Omental fat pad (tissue), 4 donors: ENCODE measurements around the gene TUBB4B. TPM values are rescaled to one million over a fixed set of nuclear protein-coding genes. Genes with fewer than 3 reads are reported as not detected.

Experiments
- ATAC-seq: fragments of 150-250 bp; one replicate; pipeline ENCODE4 v1.9.1; 2016; ENCODE audit warnings: mild to moderate bottlenecking, moderate library complexity; ENCODE audit not compliant: low FRiP score
- DNase-seq: peaks from one replicate; pipeline ENCODE4 v3.0.0-alpha.2; 2019; ENCODE audit warnings: low spot score
- total RNA-seq, 4 donors: library from RNA; depleted of rRNA; stranded (reverse); fragments of >200 nt; gene quantifications; one replicate each; pipeline ENCODE4 v1.1.0, GENCODE V29; 2016
- TF ChIP-seq, protein P1 (sequence below), 3 donors: fragments of 450-650 bp; IDR thresholded peaks; one replicate each; pipeline ENCODE4 v1.5.1; 2016 to 2017; ENCODE audit warnings: antibody characterized with exemption in 3 of 3, mild to moderate bottlenecking in 3 of 3, moderate library complexity in 2 of 3

TUBB4B gene
- total RNA-seq, 4 donors from 2014 or later, result 197 to 452 (median 288) TPM

DNA sequence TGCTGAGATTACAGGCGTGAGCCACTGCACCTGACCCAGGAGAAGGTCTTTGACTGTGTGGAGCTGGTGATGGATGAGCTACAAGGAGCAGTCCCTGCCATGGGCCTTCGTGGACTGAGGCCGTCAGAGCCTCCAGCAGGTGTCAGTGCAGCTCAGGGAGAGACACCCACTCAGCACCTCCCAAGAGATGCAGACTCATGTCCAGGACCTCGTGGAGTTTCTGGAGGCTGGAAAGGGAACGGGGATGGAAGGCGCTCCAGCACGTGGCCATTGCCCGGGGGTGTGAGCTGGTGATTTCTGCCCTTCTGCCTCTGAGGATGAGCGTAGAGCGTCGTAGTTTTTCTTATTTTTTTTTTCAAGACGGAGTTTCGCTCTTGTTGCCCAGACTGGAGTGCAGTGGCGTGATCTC lies 45.9 kb downstream of the TUBB4B start:
- DNase-seq (no peak), ATAC-seq (peak; percentile 87)
- TF ChIP-seq, protein P1, sequence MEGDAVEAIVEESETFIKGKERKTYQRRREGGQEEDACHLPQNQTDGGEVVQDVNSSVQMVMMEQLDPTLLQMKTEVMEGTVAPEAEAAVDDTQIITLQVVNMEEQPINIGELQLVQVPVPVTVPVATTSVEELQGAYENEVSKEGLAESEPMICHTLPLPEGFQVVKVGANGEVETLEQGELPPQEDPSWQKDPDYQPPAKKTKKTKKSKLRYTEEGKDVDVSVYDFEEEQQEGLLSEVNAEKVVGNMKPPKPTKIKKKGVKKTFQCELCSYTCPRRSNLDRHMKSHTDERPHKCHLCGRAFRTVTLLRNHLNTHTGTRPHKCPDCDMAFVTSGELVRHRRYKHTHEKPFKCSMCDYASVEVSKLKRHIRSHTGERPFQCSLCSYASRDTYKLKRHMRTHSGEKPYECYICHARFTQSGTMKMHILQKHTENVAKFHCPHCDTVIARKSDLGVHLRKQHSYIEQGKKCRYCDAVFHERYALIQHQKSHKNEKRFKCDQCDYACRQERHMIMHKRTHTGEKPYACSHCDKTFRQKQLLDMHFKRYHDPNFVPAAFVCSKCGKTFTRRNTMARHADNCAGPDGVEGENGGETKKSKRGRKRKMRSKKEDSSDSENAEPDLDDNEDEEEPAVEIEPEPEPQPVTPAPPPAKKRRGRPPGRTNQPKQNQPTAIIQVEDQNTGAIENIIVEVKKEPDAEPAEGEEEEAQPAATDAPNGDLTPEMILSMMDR (IDR thresholded peaks at IDR 0.05), result no peak

- no peak for ATAC-seq
- DNase-seq, result no peak
- TF ChIP-seq, protein P1 (IDR thresholded peaks at IDR 0.05), result no peak
Observed at GRCh38 chr9:137293094-137293481, 52.0 kb downstream of the TUBB4B start.

Other genes with a start within 250 kb of the TUBB4B start
- 10 to 100 TPM; 22.0 to 37.0 (median 31.6) TPM for gene PAXX, start 248.9 kb upstream of the TUBB4B start, total RNA-seq
- 1 to 10 TPM in 3 of 4 donors, under 1 TPM in 1; 0.95 to 9.7 (median 4.7) TPM for gene CLIC3, start 244.7 kb upstream of the TUBB4B start, total RNA-seq
- 10 to 100 TPM; 15.4 to 31.5 (median 25.9) TPM for gene ABCA2, start 213.1 kb upstream of the TUBB4B start, total RNA-seq
- gene FUT7, start 209.2 kb upstream of the TUBB4B start, total RNA-seq, result 1 to 10 TPM in 1 of 4 donors, under 1 TPM in 2, not detected in 1; 0.19 to 3.6 (median 0.31) TPM
- 10 to 100 TPM; 37.2 to 70.5 (median 58.5) TPM for gene NPDC1, start 195.1 kb upstream of the TUBB4B start, total RNA-seq
- gene ENTPD2, start 187.2 kb upstream of the TUBB4B start, total RNA-seq, result under 1 TPM in 3 of 4 donors, not detected in 1; 0.25 to 0.72 (median 0.28) TPM
- 1 to 10 TPM in 1 of 4 donors, under 1 TPM in 2, not detected in 1; 0.13 to 1.8 (median 0.37) TPM for gene SAPCD2, start 170.7 kb upstream of the TUBB4B start, total RNA-seq
- 10 to 100 TPM in 2 of 4 donors, 1 to 10 TPM in 2; 5.2 to 12.8 (median 9.7) TPM for gene UAP1L1, start 163.8 kb upstream of the TUBB4B start, total RNA-seq
- 10 to 100 TPM; 30.2 to 39.9 (median 33.9) TPM for gene MAN1B1, start 154.3 kb upstream of the TUBB4B start, total RNA-seq
- 100 to 1,000 TPM in 3 of 4 donors, 10 to 100 TPM in 1; 91.8 to 132 (median 119) TPM for gene DPP7, start 126.6 kb upstream of the TUBB4B start, total RNA-seq
- gene GRIN1, start 102.1 kb upstream of the TUBB4B start, total RNA-seq, result not detected
- gene LRRC26, start 71.2 kb upstream of the TUBB4B start, total RNA-seq, result not detected
- gene TMEM210, start 69.2 kb upstream of the TUBB4B start, total RNA-seq, result not detected
- 10 to 100 TPM; 17.4 to 38.8 (median 22.8) TPM for gene ANAPC2, start 52.7 kb upstream of the TUBB4B start, total RNA-seq
- 10 to 100 TPM; 51.2 to 78.2 (median 67.1) TPM for gene SSNA1, start 52.6 kb upstream of the TUBB4B start, total RNA-seq
- 1 to 10 TPM; 3.6 to 6.5 (median 4.9) TPM for gene TPRN, start 40.5 kb upstream of the TUBB4B start, total RNA-seq
- gene TMEM203, start 35.6 kb upstream of the TUBB4B start, total RNA-seq, result 10 to 100 TPM; 21.6 to 29.1 (median 27.1) TPM
- 1 to 10 TPM; 5.6 to 6.6 (median 6.1) TPM for gene NDOR1, start 35.6 kb upstream of the TUBB4B start, total RNA-seq
- gene RNF208, start 19.0 kb upstream of the TUBB4B start, total RNA-seq, result 1 to 10 TPM in 1 of 4 donors, under 1 TPM in 2, not detected in 1; 0.65 to 1.0 (median 0.72) TPM
- under 1 TPM in 3 of 4 donors, not detected in 1; 0.36 to 0.65 (median 0.38) TPM for gene CYSRT1, start 16.1 kb upstream of the TUBB4B start, total RNA-seq
- gene RNF224, start 13.8 kb upstream of the TUBB4B start, total RNA-seq, result under 1 TPM in 1 of 4 donors, not detected in 3; 0.19 TPM
- gene SLC34A3, start 10.4 kb upstream of the TUBB4B start, total RNA-seq, result not detected
- under 1 TPM in 1 of 4 donors, not detected in 3; 0.56 TPM for gene STPG3, start 10.0 kb downstream of the TUBB4B start, total RNA-seq
- gene NELFB, start 14.0 kb downstream of the TUBB4B start, total RNA-seq, result 10 to 100 TPM; 22.2 to 42.8 (median 34.2) TPM
- 10 to 100 TPM in 3 of 4 donors, 1 to 10 TPM in 1; 9.8 to 17.7 (median 11.6) TPM for gene TOR4A, start 36.4 kb downstream of the TUBB4B start, total RNA-seq
- gene NRARP, start 61.0 kb downstream of the TUBB4B start, total RNA-seq, result 10 to 100 TPM in 1 of 4 donors, 1 to 10 TPM in 3; 4.6 to 12.3 (median 7.2) TPM
- gene EXD3, start 181.9 kb downstream of the TUBB4B start, total RNA-seq, result 10 to 100 TPM in 3 of 4 donors, 1 to 10 TPM in 1; 8.3 to 18.3 (median 10.5) TPM
- 1 to 10 TPM in 3 of 4 donors, under 1 TPM in 1; 0.84 to 3.8 (median 2.1) TPM for gene NOXA1, start 182.1 kb downstream of the TUBB4B start, total RNA-seq
- not detected for gene ENTPD8, start 200.1 kb downstream of the TUBB4B start, total RNA-seq
- 10 to 100 TPM; 29.6 to 59.9 (median 31.5) TPM for gene NSMF, start 218.0 kb downstream of the TUBB4B start, total RNA-seq